Uterus (tissue), 4 donors: ENCODE measurements around the gene SPZ1. TPM values are rescaled to one million over a fixed set of nuclear protein-coding genes. Genes with fewer than 3 reads are reported as not detected.
A peak's percentile ranks its signal among the peaks of the same experiment; 100 is the strongest.

Experiments
- DNase-seq, 2 donors: peaks; one replicate each; pipeline ENCODE4 v3.0.0-alpha.2; 2019 to 2020
- H3K27ac ChIP-seq, 2 donors: fragments of 200-600 bp; sonication (generic); 1 replicate in 1 of 2; 2 replicates in 1 of 2; pipeline ENCODE4 v1.5.1; 2016 to 2018
- H3K27me3 ChIP-seq, 2 donors: fragments of 200-600 bp; sonication (generic); one replicate each; pipeline ENCODE4 v1.5.1; 2018 to 2019; ENCODE audit warnings: control low read depth in 1 of 2
- H3K36me3 ChIP-seq, 2 donors: fragments of 200-600 bp; sonication (generic); one replicate each; pipeline ENCODE4 v1.5.1; 2019; ENCODE audit warnings: control low read depth in 1 of 2
- H3K4me1 ChIP-seq, 2 donors: fragments of 200-600 bp; sonication (generic); one replicate each; pipeline ENCODE4 v1.5.1; 2018 to 2019; ENCODE audit warnings: control low read depth in 1 of 2
- H3K4me3 ChIP-seq, 2 donors: fragments of 200-600 bp; sonication (generic); 1 replicate in 1 of 2; 2 replicates in 1 of 2; pipeline ENCODE4 v1.5.1; 2018 to 2019; ENCODE audit warnings: mild to moderate bottlenecking in 1 of 2
- H3K9me3 ChIP-seq, 2 donors: fragments of 200-600 bp; sonication (generic); one replicate each; pipeline ENCODE4 v1.5.1; 2019; ENCODE audit warnings: control low read depth in 1 of 2
- POLR2A ChIP-seq, 2 donors: fragments of 450-650 bp; IDR thresholded peaks; one replicate each; pipeline ENCODE4 v1.6.1; 2016; ENCODE audit warnings: antibody characterized with exemption in 2 of 2, mild to moderate bottlenecking in 1 of 2, moderate library complexity in 1 of 2
- intact Hi-C: fragments of 100-400 bp; cut with DNase I; formaldehyde crosslinking; loops from one replicate; pipeline ENCODE4 v1.15.1; 2023; ENCODE audit warnings: low total_unique reads
- total RNA-seq, 4 donors: library from RNA; depleted of rRNA in 3 of 4; stranded (reverse); fragments of >200 nt in 3 of 4; gene quantifications; one replicate each; pipeline versions ENCODE4 v1.1.0 to v1.2.4, GENCODE V29; 2014 to 2023
- TF ChIP-seq, protein P1 (sequence below), 4 experiments: fragments of 200-600 bp in 2 of 4; fragments of 450-650 bp in 2 of 4; sonication (generic) in 2 of 4; IDR thresholded peaks; one replicate each; pipeline ENCODE4 v1.5.1; 2016 to 2019; ENCODE audit warnings: antibody characterized with exemption in 4 of 4, mild to moderate bottlenecking in 2 of 4, moderate library complexity in 1 of 4
- donor health status: DM: yes; HTN: yes; CAD: no.

Gene SPZ1
- total RNA-seq, 4 donors from 2014 or later, result not detected

DNA sequence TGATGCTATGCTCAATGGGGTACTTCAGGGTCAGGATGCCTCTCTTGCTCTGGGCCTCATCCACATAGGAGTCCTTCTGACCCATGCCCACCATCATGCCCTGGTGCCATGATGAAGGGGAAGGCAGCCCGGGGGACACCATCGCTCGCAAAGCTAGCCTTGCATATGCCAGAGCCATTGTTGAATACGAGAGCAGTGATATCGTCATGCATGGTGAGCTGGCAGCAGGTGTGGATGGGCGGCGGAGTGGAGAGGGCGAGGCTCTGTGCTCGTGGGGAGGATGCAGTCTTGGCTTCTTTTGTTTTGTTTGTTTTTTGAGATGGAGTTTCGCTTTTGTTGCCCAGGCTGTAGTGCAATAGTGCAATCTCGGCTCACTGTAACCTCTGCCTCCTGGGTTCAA lies 17.2 kb upstream of the SPZ1 start:
- Histone ChIP-seq H3K4me1 (no peaks in the 10 kb centered on the region), H3K36me3 (no peaks in the 10 kb centered on the region), H3K4me3 (no peak overlapping the region), H3K27ac (no peak overlapping the region), H3K27me3 (no peaks in the 10 kb centered on the region), H3K9me3 (no peaks in the 10 kb centered on the region)
- no peak for DNase-seq
- intact Hi-C loops, result loop anchor here (10.0 kb wide), 1 partner anchor 208 kb away; no protein-coding TSS in a partner anchor
- TF ChIP-seq, protein P1, sequence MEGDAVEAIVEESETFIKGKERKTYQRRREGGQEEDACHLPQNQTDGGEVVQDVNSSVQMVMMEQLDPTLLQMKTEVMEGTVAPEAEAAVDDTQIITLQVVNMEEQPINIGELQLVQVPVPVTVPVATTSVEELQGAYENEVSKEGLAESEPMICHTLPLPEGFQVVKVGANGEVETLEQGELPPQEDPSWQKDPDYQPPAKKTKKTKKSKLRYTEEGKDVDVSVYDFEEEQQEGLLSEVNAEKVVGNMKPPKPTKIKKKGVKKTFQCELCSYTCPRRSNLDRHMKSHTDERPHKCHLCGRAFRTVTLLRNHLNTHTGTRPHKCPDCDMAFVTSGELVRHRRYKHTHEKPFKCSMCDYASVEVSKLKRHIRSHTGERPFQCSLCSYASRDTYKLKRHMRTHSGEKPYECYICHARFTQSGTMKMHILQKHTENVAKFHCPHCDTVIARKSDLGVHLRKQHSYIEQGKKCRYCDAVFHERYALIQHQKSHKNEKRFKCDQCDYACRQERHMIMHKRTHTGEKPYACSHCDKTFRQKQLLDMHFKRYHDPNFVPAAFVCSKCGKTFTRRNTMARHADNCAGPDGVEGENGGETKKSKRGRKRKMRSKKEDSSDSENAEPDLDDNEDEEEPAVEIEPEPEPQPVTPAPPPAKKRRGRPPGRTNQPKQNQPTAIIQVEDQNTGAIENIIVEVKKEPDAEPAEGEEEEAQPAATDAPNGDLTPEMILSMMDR (IDR thresholded peaks at IDR 0.05), result no peak
- no peak for TF ChIP-seq POLR2A (IDR thresholded peaks at IDR 0.05)

GRCh38 chr5:80308526-80308925 lies 11.3 kb upstream of the SPZ1 start:
- H3K36me3 ChIP-seq, result no peaks in the 10 kb centered on the region
- H3K4me1 ChIP-seq, result no peaks in the 10 kb centered on the region
- TF ChIP-seq, protein P1 (IDR thresholded peaks at IDR 0.05), result no peak
- TF ChIP-seq POLR2A (IDR thresholded peaks at IDR 0.05), result no peak
- DNase-seq, result no peak
- intact Hi-C loops, result loop anchor here (10.0 kb wide), 1 partner anchor 214 kb away; no protein-coding TSS in a partner anchor
- no peaks in the 10 kb centered on the region for H3K9me3 ChIP-seq
- H3K27me3 ChIP-seq, result no peaks in the 10 kb centered on the region
- H3K4me3 ChIP-seq, result no peak overlapping the region
- H3K27ac ChIP-seq, result no peak overlapping the region

DNA sequence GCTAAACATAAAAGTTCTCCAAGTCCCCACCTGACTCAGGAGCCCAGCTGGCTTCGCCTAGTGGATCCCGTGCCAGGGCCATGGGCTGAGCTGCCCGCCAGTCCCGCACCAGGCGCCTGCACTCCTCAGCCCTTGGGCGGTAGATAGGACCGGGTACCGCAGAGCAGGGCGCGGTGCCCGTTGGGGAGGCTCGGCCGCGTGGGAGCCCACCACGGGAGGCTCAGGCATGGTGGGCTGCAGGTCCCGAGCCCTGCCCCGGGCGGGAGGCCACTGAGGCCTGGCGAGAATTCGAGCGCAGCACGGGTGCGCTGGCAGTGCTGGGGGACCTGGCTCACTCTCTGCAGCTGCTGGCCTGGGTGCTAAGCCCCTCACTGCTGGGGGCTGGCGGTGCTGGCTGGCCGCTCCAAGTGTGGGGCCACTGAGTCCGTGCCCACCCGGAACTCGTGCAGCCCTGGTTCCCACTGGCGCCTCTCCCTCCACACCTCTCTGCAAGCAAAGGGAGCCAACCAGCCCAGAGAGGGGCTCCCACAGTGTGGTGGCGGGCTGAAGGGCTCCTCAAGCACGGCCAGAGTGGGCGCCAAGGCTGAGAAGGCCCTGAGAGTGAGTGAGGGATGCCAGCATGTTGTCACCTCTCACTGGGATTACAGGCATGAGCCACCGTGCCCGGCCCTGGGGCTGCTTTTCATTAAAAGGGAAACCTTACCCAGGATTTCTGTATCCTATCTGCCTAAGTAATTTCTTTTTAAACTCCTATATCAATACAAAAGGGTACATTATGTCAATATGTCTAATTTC lies 9.7 kb upstream of the SPZ1 start:
- no peaks in the 10 kb centered on the region for H3K4me1 ChIP-seq
- no peaks in the 10 kb centered on the region for H3K27me3 ChIP-seq
- no peaks in the 10 kb centered on the region for H3K36me3 ChIP-seq
- no peak for TF ChIP-seq POLR2A (IDR thresholded peaks at IDR 0.05)
- TF ChIP-seq, protein P1 (IDR thresholded peaks at IDR 0.05), result no peak
- intact Hi-C loops, result loop anchor here (10.0 kb wide), 1 partner anchor 215 kb away; no protein-coding TSS in a partner anchor
- no peak for DNase-seq
- H3K4me3 ChIP-seq, result no peak overlapping the region
- no peaks in the 10 kb centered on the region for H3K9me3 ChIP-seq
- no peak overlapping the region for H3K27ac ChIP-seq

GRCh38 chr5:80315244-80315643 lies 4.6 kb upstream of the SPZ1 start:
- Histone ChIP-seq H3K4me1 (no peaks in the 10 kb centered on the region), H3K9me3 (no peaks in the 10 kb centered on the region), H3K36me3 (no peaks in the 10 kb centered on the region), H3K27ac (no peak overlapping the region), H3K4me3 (no peak overlapping the region), H3K27me3 (no peaks in the 10 kb centered on the region)
- no peak for DNase-seq
- TF ChIP-seq, protein P1 (IDR thresholded peaks at IDR 0.05), result no peak
- TF ChIP-seq POLR2A (IDR thresholded peaks at IDR 0.05), result no peak
- intact Hi-C loops, result no loop called here

- Histone ChIP-seq H3K27me3 (no peaks in the 10 kb centered on the region), H3K27ac (no peak overlapping the region), H3K9me3 (no peaks in the 10 kb centered on the region), H3K4me3 (no peak overlapping the region), H3K36me3 (no peaks in the 10 kb centered on the region), H3K4me1 (no peaks in the 10 kb centered on the region)
- intact Hi-C loops, result no loop called here
- peak; percentile 37 to 50 for DNase-seq
- no peak for TF ChIP-seq POLR2A (IDR thresholded peaks at IDR 0.05)
- TF ChIP-seq, protein P1 (IDR thresholded peaks at IDR 0.05), result no peak
These were observed 1.6 kb upstream of the SPZ1 start for GRCh38 chr5:80318212-80318611.
